Progenitor cell of endocrine pancreas (in vitro differentiated cells): ENCODE data around the gene TACC2. TPM values are rescaled to one million over a fixed set of nuclear protein-coding genes. Genes with fewer than 3 reads are reported as not detected.
"Not testable (repeated sequence)": the region's sequence is repeated elsewhere in the genome, so short reads cannot be mapped to it uniquely, and the experiment has no call there.

Experiments used
- DNase-seq: peaks from one replicate; pipeline ENCODE4 v3.0.0; 2021; ENCODE audit warnings: low spot score; ENCODE audit not compliant: unreplicated experiment
- H3K27ac Mint-ChIP-seq: 2 replicates; pipeline ENCODE4 v1.8.0; 2021; ENCODE audit warnings: mild to moderate bottlenecking, moderate library complexity, mixed read lengths
- H3K27me3 Mint-ChIP-seq: 2 replicates; pipeline ENCODE4 v1.8.0; 2021; ENCODE audit warnings: mixed read lengths
- H3K36me3 Mint-ChIP-seq: 2 replicates; pipeline ENCODE4 v1.8.0; 2022; ENCODE audit warnings: mixed read lengths; ENCODE audit not compliant: insufficient read depth
- H3K4me1 Mint-ChIP-seq: 2 replicates; pipeline ENCODE4 v1.8.0; 2021; ENCODE audit warnings: low read depth, mixed read lengths
- H3K4me3 Mint-ChIP-seq: 2 replicates; pipeline ENCODE4 v1.8.0; 2021; ENCODE audit warnings: low read depth, mild to moderate bottlenecking, moderate library complexity, mixed read lengths
- H3K9me3 Mint-ChIP-seq: 2 replicates; pipeline ENCODE4 v1.8.0; 2021; ENCODE audit warnings: low read depth, mixed read lengths
- CTCF ChIP-seq: fragments of 200-600 bp; sonication (generic); IDR thresholded peaks from one replicate; pipeline ENCODE4 v1.5.0; 2021; ENCODE audit warnings: antibody characterized with exemption, mild to moderate bottlenecking; ENCODE audit not compliant: unreplicated experiment
- total RNA-seq: library from RNA; stranded (reverse); gene quantifications from 2 replicates; pipeline ENCODE4 v1.2.1, GENCODE V29; 2021

Gene TACC2
- total RNA-seq, 1 donor from 2014 or later: 60.4 TPM

GRCh38 chr10:122099562-122099961 is 110.6 kb downstream of the TACC2 start:
- no peak for TF ChIP-seq CTCF
- Mint-ChIP-seq H3K36me3 (no peaks in the 10 kb centered on the region), H3K27me3 (no peaks in the 10 kb centered on the region), H3K4me1 (no peaks in the 10 kb centered on the region), H3K4me3 (no peak overlapping the region), H3K27ac (no peak overlapping the region), H3K9me3 (no peaks in the 10 kb centered on the region)
- no peak for DNase-seq

- no peaks in the 10 kb centered on the region for H3K9me3 Mint-ChIP-seq
- H3K27me3 Mint-ChIP-seq: no peaks in the 10 kb centered on the region
- no peak overlapping the region for H3K27ac Mint-ChIP-seq
- H3K4me3 Mint-ChIP-seq: no peak overlapping the region
- no peaks in the 10 kb centered on the region for H3K36me3 Mint-ChIP-seq
- no peak for TF ChIP-seq CTCF
- no peak for DNase-seq
- no peaks in the 10 kb centered on the region for H3K4me1 Mint-ChIP-seq
Observed at GRCh38 chr10:122102146-122102868, 113.3 kb downstream of the TACC2 start.

- no peaks in the 10 kb centered on the region for H3K27me3 Mint-ChIP-seq
- no peak for TF ChIP-seq CTCF
- H3K27ac Mint-ChIP-seq: no peak overlapping the region
Observed at GRCh38 chr10:122102869-122103525, 114.0 kb downstream of the TACC2 start.

GRCh38 chr10:122103592-122103991 is 114.6 kb downstream of the TACC2 start:
- Mint-ChIP-seq H3K9me3 (no peaks in the 10 kb centered on the region), H3K36me3 (no peaks in the 10 kb centered on the region)
- TF ChIP-seq CTCF: no peak

More at GRCh38 chr10:122102869-122103525, 114.0 kb downstream of the TACC2 start:
- H3K4me3 Mint-ChIP-seq: no peak overlapping the region
- H3K9me3 Mint-ChIP-seq: no peaks in the 10 kb centered on the region
- H3K4me1 Mint-ChIP-seq: no peaks in the 10 kb centered on the region
- H3K36me3 Mint-ChIP-seq: no peaks in the 10 kb centered on the region
- DNase-seq: no peak

GRCh38 chr10:122108786-122109185 is 119.8 kb downstream of the TACC2 start:
- not testable (repeated sequence) for H3K27me3 Mint-ChIP-seq, H3K4me3 Mint-ChIP-seq, H3K9me3 Mint-ChIP-seq, H3K36me3 Mint-ChIP-seq, H3K27ac Mint-ChIP-seq, DNase-seq
- peaks cover 11% of the 10 kb centered on the region for H3K4me1 Mint-ChIP-seq

More at GRCh38 chr10:122103592-122103991, 114.6 kb downstream of the TACC2 start:
- DNase-seq: no peak
- H3K4me3 Mint-ChIP-seq: no peak overlapping the region
- no peak overlapping the region for H3K27ac Mint-ChIP-seq
- no peaks in the 10 kb centered on the region for H3K4me1 Mint-ChIP-seq
- no peaks in the 10 kb centered on the region for H3K27me3 Mint-ChIP-seq
